K562 (cell line): ENCODE results near the gene RECQL5. TPM values are rescaled to one million over a fixed set of nuclear protein-coding genes. Genes with fewer than 3 reads are reported as not detected.

Source experiments
- CHD2 ChIP-seq: IDR thresholded peaks from 2 replicates; pipeline ENCODE4 v1.6.1; 2011; ENCODE audit warnings: low read depth, low read length
- polyA plus RNA-seq, 8 experiments: library from polyadenylated mRNA; depleted of rRNA in 4 of 8; stranded (reverse) in 5 of 8; unstranded in 3 of 8; fragments of >200 nt; fragmentation: Nextera tagmentation in 2 of 8; fragmentation: Illumina TruSeq in 1 of 8; extraction: Ambion mirVana in 2 of 8; extraction: Trizol in 1 of 8; gene quantifications; 2 replicates each; pipeline versions ENCODE4 v1.2.1 to v1.2.3, GENCODE V29; 2011 to 2014; ENCODE audit warnings: inconsistent platforms in 1 of 8, missing spikeins in 1 of 8
- total RNA-seq, 7 experiments: library from RNA; depleted of rRNA in 6 of 7; stranded (reverse); fragments of >200 nt in 6 of 7; fragmentation: Illumina TruSeq in 2 of 7; extraction: Trizol in 2 of 7; gene quantifications; 2 replicates each; pipeline versions ENCODE4 v1.2.1 to v1.2.3, GENCODE V29; 2011 to 2021; ENCODE audit warnings: low replicate concordance in 1 of 7
- TF ChIP-seq, protein P1 (sequence below): sonication (generic); formaldehyde crosslinking; IDR thresholded peaks from 2 replicates; pipeline ENCODE4 v1.8.0; 2023; ENCODE audit warnings: mild to moderate bottlenecking, missing genetic modification reagents
- TF ChIP-seq, protein P2 (sequence below), 3 experiments: IDR thresholded peaks in 2 of 3; conservative IDR thresholded peaks in 1 of 3; 2 replicates each; pipeline ENCODE4 v1.5.1; 2011 to 2012; ENCODE audit warnings: low read length in 3 of 3, mild to moderate bottlenecking in 3 of 3, control low read depth in 2 of 3, improper control_type of control experiment in 1 of 3, inconsistent platforms in 1 of 3, low read depth in 1 of 3, mixed read lengths in 1 of 3, moderate library complexity in 1 of 3; ENCODE audit not compliant: insufficient read depth in 2 of 3
- TF ChIP-seq, protein P3 (sequence below): fragments of 200-800 bp; sonication (Bioruptor generic); IDR thresholded peaks from 2 replicates; pipeline ENCODE4 v1.6.1; 2016; ENCODE audit warnings: missing genetic modification characterization, missing compliant biosample characterization

Gene RECQL5
- total and polyA plus RNA-seq, 9 of the 15 experiments (the other 6 are each of a cell fraction or from before 2014, with no cell fraction given) = 4.1 to 34.8 (median 16.4) TPM

DNA sequence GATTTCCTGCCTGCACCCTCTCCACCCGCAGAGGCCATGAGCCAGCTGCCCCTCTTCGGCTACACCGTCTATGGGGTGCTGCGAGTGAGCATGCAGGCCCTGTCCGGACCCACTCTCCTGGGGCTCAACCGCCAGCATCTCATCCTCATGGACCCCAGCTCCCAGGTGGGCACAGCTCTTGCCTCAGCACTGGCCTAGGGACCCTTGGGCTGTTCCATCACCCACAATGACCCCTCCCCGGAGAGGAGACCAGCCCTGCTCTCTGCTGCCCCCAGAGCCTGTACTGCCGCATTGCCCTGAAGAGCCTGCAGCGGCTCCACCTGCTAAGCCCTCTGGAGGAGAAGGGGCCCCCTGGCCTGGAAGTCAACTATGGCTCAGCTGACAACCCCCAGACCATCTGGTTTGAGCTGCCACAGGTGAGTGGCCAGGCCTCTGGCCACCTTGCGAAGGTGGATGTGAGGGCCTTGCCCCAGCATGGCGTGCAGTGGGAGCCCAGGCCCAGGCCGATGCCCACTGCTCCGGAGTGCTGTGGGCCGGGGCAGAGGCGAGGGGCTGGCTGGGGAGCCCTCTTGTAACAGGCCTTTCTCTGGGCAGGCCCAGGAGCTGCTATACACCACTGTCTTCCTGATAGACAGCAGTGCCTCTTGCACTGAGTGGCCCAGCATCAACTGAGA, 41.0 kb downstream of the RECQL5 start (continued):
- no peak for TF ChIP-seq CHD2
- TF ChIP-seq, protein P1, sequence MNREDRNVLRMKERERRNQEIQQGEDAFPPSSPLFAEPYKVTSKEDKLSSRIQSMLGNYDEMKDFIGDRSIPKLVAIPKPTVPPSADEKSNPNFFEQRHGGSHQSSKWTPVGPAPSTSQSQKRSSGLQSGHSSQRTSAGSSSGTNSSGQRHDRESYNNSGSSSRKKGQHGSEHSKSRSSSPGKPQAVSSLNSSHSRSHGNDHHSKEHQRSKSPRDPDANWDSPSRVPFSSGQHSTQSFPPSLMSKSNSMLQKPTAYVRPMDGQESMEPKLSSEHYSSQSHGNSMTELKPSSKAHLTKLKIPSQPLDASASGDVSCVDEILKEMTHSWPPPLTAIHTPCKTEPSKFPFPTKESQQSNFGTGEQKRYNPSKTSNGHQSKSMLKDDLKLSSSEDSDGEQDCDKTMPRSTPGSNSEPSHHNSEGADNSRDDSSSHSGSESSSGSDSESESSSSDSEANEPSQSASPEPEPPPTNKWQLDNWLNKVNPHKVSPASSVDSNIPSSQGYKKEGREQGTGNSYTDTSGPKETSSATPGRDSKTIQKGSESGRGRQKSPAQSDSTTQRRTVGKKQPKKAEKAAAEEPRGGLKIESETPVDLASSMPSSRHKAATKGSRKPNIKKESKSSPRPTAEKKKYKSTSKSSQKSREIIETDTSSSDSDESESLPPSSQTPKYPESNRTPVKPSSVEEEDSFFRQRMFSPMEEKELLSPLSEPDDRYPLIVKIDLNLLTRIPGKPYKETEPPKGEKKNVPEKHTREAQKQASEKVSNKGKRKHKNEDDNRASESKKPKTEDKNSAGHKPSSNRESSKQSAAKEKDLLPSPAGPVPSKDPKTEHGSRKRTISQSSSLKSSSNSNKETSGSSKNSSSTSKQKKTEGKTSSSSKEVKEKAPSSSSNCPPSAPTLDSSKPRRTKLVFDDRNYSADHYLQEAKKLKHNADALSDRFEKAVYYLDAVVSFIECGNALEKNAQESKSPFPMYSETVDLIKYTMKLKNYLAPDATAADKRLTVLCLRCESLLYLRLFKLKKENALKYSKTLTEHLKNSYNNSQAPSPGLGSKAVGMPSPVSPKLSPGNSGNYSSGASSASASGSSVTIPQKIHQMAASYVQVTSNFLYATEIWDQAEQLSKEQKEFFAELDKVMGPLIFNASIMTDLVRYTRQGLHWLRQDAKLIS (CRISPR knock-in tag) = no peak
- TF ChIP-seq, protein P2, sequence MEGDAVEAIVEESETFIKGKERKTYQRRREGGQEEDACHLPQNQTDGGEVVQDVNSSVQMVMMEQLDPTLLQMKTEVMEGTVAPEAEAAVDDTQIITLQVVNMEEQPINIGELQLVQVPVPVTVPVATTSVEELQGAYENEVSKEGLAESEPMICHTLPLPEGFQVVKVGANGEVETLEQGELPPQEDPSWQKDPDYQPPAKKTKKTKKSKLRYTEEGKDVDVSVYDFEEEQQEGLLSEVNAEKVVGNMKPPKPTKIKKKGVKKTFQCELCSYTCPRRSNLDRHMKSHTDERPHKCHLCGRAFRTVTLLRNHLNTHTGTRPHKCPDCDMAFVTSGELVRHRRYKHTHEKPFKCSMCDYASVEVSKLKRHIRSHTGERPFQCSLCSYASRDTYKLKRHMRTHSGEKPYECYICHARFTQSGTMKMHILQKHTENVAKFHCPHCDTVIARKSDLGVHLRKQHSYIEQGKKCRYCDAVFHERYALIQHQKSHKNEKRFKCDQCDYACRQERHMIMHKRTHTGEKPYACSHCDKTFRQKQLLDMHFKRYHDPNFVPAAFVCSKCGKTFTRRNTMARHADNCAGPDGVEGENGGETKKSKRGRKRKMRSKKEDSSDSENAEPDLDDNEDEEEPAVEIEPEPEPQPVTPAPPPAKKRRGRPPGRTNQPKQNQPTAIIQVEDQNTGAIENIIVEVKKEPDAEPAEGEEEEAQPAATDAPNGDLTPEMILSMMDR (IDR thresholded peaks at IDR 0.05 in 2 of 3, conservative IDR thresholded peaks at IDR 0.05 in 1 of 3; ENCODE audit: insufficient read depth in 2 of 3, low read depth in 1 of 3, low read length in 3 of 3) = peak; percentile 78 to 93 (median 89)
- TF ChIP-seq, protein P3, sequence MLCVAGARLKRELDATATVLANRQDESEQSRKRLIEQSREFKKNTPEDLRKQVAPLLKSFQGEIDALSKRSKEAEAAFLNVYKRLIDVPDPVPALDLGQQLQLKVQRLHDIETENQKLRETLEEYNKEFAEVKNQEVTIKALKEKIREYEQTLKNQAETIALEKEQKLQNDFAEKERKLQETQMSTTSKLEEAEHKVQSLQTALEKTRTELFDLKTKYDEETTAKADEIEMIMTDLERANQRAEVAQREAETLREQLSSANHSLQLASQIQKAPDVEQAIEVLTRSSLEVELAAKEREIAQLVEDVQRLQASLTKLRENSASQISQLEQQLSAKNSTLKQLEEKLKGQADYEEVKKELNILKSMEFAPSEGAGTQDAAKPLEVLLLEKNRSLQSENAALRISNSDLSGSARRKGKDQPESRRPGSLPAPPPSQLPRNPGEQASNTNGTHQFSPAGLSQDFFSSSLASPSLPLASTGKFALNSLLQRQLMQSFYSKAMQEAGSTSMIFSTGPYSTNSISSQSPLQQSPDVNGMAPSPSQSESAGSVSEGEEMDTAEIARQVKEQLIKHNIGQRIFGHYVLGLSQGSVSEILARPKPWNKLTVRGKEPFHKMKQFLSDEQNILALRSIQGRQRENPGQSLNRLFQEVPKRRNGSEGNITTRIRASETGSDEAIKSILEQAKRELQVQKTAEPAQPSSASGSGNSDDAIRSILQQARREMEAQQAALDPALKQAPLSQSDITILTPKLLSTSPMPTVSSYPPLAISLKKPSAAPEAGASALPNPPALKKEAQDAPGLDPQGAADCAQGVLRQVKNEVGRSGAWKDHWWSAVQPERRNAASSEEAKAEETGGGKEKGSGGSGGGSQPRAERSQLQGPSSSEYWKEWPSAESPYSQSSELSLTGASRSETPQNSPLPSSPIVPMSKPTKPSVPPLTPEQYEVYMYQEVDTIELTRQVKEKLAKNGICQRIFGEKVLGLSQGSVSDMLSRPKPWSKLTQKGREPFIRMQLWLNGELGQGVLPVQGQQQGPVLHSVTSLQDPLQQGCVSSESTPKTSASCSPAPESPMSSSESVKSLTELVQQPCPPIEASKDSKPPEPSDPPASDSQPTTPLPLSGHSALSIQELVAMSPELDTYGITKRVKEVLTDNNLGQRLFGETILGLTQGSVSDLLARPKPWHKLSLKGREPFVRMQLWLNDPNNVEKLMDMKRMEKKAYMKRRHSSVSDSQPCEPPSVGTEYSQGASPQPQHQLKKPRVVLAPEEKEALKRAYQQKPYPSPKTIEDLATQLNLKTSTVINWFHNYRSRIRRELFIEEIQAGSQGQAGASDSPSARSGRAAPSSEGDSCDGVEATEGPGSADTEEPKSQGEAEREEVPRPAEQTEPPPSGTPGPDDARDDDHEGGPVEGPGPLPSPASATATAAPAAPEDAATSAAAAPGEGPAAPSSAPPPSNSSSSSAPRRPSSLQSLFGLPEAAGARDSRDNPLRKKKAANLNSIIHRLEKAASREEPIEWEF (CRISPR knock-in tag) = no peak
- TF ChIP-seq, all 486 proteins: peak for 7
